Endothelial cell of umbilical vein (primary cell): Measurements from ENCODE around the gene C22orf42. TPM values are rescaled to one million over a fixed set of nuclear protein-coding genes. Genes with fewer than 3 reads are reported as not detected.
"Not testable (repeated sequence)": the region's sequence is repeated elsewhere in the genome, so short reads cannot be mapped to it uniquely, and the experiment has no call there.

Experiments used
- BruUV-seq: library from RNA; stranded (reverse); fragments of 400-500 nt; replicated peaks from 2 replicates; lab custom pipeline; 2021; lab: Mats Ljungman, UMichigan
- CTCF ChIA-PET: fragments of 300-600, 350-600 bp; sonication (Branson Sonifier 250); formaldehyde crosslinking; loops from one replicate; lab custom pipeline; 2021; ENCODE audit warnings: antibody characterized with exemption, inconsistent platforms; lab: Charles Lee
- POLR2A ChIA-PET: fragments of 300-600, 350-600 bp; sonication (Branson Sonifier 250); formaldehyde crosslinking; loops from one replicate; lab custom pipeline; 2021; ENCODE audit warnings: antibody characterized with exemption, inconsistent platforms; lab: Charles Lee
- DNase-seq: peaks from one replicate; pipeline ENCODE4 v3.0.0-alpha.2; 2011; ENCODE audit warnings: low read depth, low spot score
- FAIRE-seq: peaks from 2 replicates; lab custom pipeline; 2011; peaks lifted over from hg19 to GRCh38; lab: Jason Lieb, UNC
- H2AFZ ChIP-seq: 2 replicates; pipeline ENCODE4 v1.6.0; 2012; ENCODE audit warnings: low read depth, low read length, control low read depth, inconsistent platforms
- H3K27ac ChIP-seq: 2 replicates; pipeline ENCODE4 v1.5.1; 2011; ENCODE audit warnings: low read depth, mild to moderate bottlenecking, control low read depth, low read length, moderate library complexity; ENCODE audit not compliant: insufficient read depth
- H3K27me3 ChIP-seq, 2 experiments: 2 replicates each; pipeline versions ENCODE4 v1.6.0 to v1.6.1; 2011; ENCODE audit warnings: low read length in 2 of 2, mixed read lengths in 1 of 2; ENCODE audit not compliant: control insufficient read depth in 2 of 2, insufficient read depth in 2 of 2
- H3K36me3 ChIP-seq, 2 experiments: 2 replicates in 1 of 2; 3 replicates in 1 of 2; pipeline ENCODE4 v1.5.1; 2011; ENCODE audit warnings: low read length in 2 of 2, mild to moderate bottlenecking in 1 of 2, moderate library complexity in 1 of 2; ENCODE audit not compliant: control insufficient read depth in 2 of 2, insufficient read depth in 2 of 2; ENCODE audit errors: extremely low read depth in 1 of 2
- H3K4me1 ChIP-seq: 3 replicates; pipeline ENCODE4 v1.5.1; 2011; ENCODE audit warnings: mild to moderate bottlenecking, low read length; ENCODE audit not compliant: control insufficient read depth, insufficient read depth; ENCODE audit errors: extremely low read depth
- H3K4me2 ChIP-seq: 2 replicates; pipeline ENCODE4 v1.6.1; 2011; ENCODE audit warnings: low read length, control low read depth, mixed read lengths; ENCODE audit not compliant: insufficient read depth
- H3K4me3 ChIP-seq, 3 experiments: fragments of 200-600 bp in 1 of 3; sonication (generic), shearing (Covaris generic) in 1 of 3; replicated peaks in 1 of 3; 2 replicates each; pipeline ENCODE4 v1.5.1; 2011 to 2016; ENCODE audit warnings: control low read depth in 3 of 3, low read length in 3 of 3, mild to moderate bottlenecking in 2 of 3, inconsistent platforms in 1 of 3, low read depth in 1 of 3, moderate library complexity in 1 of 3; ENCODE audit not compliant: insufficient read depth in 1 of 3
- H3K79me2 ChIP-seq: 2 replicates; pipeline ENCODE4 v1.6.0; 2012; ENCODE audit warnings: low read length, inconsistent platforms; ENCODE audit not compliant: control insufficient read depth, insufficient read depth
- H3K9ac ChIP-seq: replicated peaks from 2 replicates; pipeline ENCODE3; 2011; ENCODE audit warnings: low read length, control low read depth; ENCODE audit not compliant: insufficient read depth; ENCODE audit errors: extremely low read depth
- H3K9me1 ChIP-seq: replicated peaks from 3 replicates; pipeline ENCODE4 v1.6.0; 2011; ENCODE audit warnings: mild to moderate bottlenecking, low read length; ENCODE audit not compliant: control insufficient read depth, insufficient read depth; ENCODE audit errors: extremely low read depth
- H3K9me3 ChIP-seq: replicated peaks from 2 replicates; pipeline ENCODE4 v1.5.1; 2012; ENCODE audit warnings: low read length, inconsistent platforms; ENCODE audit not compliant: control insufficient read depth, insufficient read depth
- H4K20me1 ChIP-seq: replicated peaks from 2 replicates; pipeline ENCODE3; 2011; ENCODE audit warnings: mild to moderate bottlenecking, low read length; ENCODE audit not compliant: control insufficient read depth, insufficient read depth; ENCODE audit errors: extremely low read depth
- FOS ChIP-seq: IDR thresholded peaks from 2 replicates; pipeline ENCODE4 v1.6.1; 2011; ENCODE audit warnings: mild to moderate bottlenecking, low read length, moderate library complexity, borderline replicate concordance; ENCODE audit not compliant: insufficient read depth
- GATA2 ChIP-seq: IDR thresholded peaks from 2 replicates; pipeline ENCODE4 v1.7.0; 2011; ENCODE audit warnings: low read depth, mild to moderate bottlenecking, moderate library complexity, mixed read lengths, low read length; ENCODE audit not compliant: insufficient read length, insufficient read depth
- JUN ChIP-seq: IDR thresholded peaks from 2 replicates; pipeline ENCODE4 v1.6.1; 2011; ENCODE audit warnings: borderline replicate concordance, low read depth; ENCODE audit not compliant: insufficient read length, insufficient read depth
- dilution Hi-C: fragments of 300-500 bp; cut with MboI; formaldehyde crosslinking; loops from one replicate; pipeline ENCODE4 v1.15.0; 2019; ENCODE audit warnings: low sequenced_read_pairs; ENCODE audit not compliant: extremely low pct_ligation_motif_present
- intact Hi-C: fragments of 100-400 bp; cut with micrococcal nuclease; formaldehyde crosslinking; loops from one replicate; pipeline ENCODE4 v1.10.0; 2022
- polyA plus RNA-seq, 4 experiments: library from polyadenylated mRNA; depleted of rRNA in 3 of 4; stranded (reverse) in 3 of 4; unstranded in 1 of 4; fragments of >200 nt; gene quantifications; 2 replicates each; pipeline versions ENCODE4 v1.2.1 to v1.2.3, GENCODE V29; 2011 to 2012; ENCODE audit warnings: missing spikeins in 1 of 4
- total RNA-seq: library from RNA; stranded (reverse); gene quantifications from 2 replicates; pipeline ENCODE4 v1.2.3, GENCODE V29; 2021

The C22orf42 gene
- total and polyA plus RNA-seq, 2 donors (not counting 3 experiments of a cell fraction or from before 2014, with no cell fraction given): not detected

- H2AFZ ChIP-seq, H3K27me3 ChIP-seq, H3K27ac ChIP-seq, dilution Hi-C loops, DNase-seq, H3K4me3 ChIP-seq, H3K4me2 ChIP-seq, H3K9me3 ChIP-seq, H3K79me2 ChIP-seq, POLR2A ChIA-PET, H4K20me1 ChIP-seq, H3K36me3 ChIP-seq, H3K9ac ChIP-seq, FAIRE-seq, BruUV-seq, H3K4me1 ChIP-seq, CTCF ChIA-PET, H3K9me1 ChIP-seq: not testable (repeated sequence)
- intact Hi-C loops: loop anchor here (5.0 kb wide), 1 partner anchor 240 kb away; no protein-coding TSS in a partner anchor
Measured at GRCh38 chr22:32136881-32137280, 22.2 kb downstream of the C22orf42 start.

GRCh38 chr22:32135958-32136357 lies 23.1 kb downstream of the C22orf42 start:
- H4K20me1 ChIP-seq, H3K27me3 ChIP-seq, H3K9me1 ChIP-seq, BruUV-seq, POLR2A ChIA-PET, H3K36me3 ChIP-seq, H3K4me3 ChIP-seq, H3K9me3 ChIP-seq, CTCF ChIA-PET, H3K4me2 ChIP-seq, H3K9ac ChIP-seq, H3K79me2 ChIP-seq, H3K27ac ChIP-seq, dilution Hi-C loops, H3K4me1 ChIP-seq: not testable (repeated sequence)
- TF ChIP-seq JUN: peak; percentile 35
- TF ChIP-seq GATA2: peak; percentile 17
- peak; percentile 27 for TF ChIP-seq FOS
- intact Hi-C loops: loop anchor here (5.0 kb wide), 1 partner anchor 241 kb away; no protein-coding TSS in a partner anchor
- peak; percentile 89 for FAIRE-seq
- DNase-seq: peak; percentile 9
- H2AFZ ChIP-seq: peak overlapping the region; percentile 42

- CTCF ChIA-PET: not testable (repeated sequence)
Measured at GRCh38 chr22:32134796-32135195, 24.3 kb downstream of the C22orf42 start.

More at GRCh38 chr22:32134796-32135195, 24.3 kb downstream of the C22orf42 start:
- H3K79me2 ChIP-seq, H3K9me3 ChIP-seq, H3K36me3 ChIP-seq, POLR2A ChIA-PET, BruUV-seq, dilution Hi-C loops, FAIRE-seq, H3K27ac ChIP-seq, H3K9ac ChIP-seq, H4K20me1 ChIP-seq, H3K27me3 ChIP-seq, DNase-seq, H3K4me2 ChIP-seq, H2AFZ ChIP-seq, H3K4me1 ChIP-seq, H3K9me1 ChIP-seq, H3K4me3 ChIP-seq: not testable (repeated sequence)
- intact Hi-C loops: loop anchor here (5.0 kb wide), 1 partner anchor 243 kb away; no protein-coding TSS in a partner anchor
